BLaER1 treated with 17β-estradiol and CSF1 and Interleukin-3, amounts not matched to agents 10 nM and 100 nM (cell line): ENCODE results near the gene BACH2.

Source experiments
- H3K27ac ChIP-seq, 11 experiments: shearing (Covaris generic); formaldehyde crosslinking; 2 replicates each; pipeline ENCODE4 v1.8.1; 2022
- H3K27me3 ChIP-seq, 11 experiments: shearing (Covaris generic); formaldehyde crosslinking; 2 replicates each; pipeline ENCODE4 v1.8.1; 2022
- H3K36me3 ChIP-seq, 11 experiments: shearing (Covaris generic); formaldehyde crosslinking; 2 replicates each; pipeline ENCODE4 v1.8.1; 2022
- H3K4me1 ChIP-seq, 10 experiments: shearing (Covaris generic); formaldehyde crosslinking; 2 replicates each; pipeline ENCODE4 v1.8.1; 2022
- H3K4me2 ChIP-seq, 11 experiments: shearing (Covaris generic); formaldehyde crosslinking; 2 replicates each; pipeline ENCODE4 v1.8.1; 2022
- H3K4me3 ChIP-seq, 10 experiments: shearing (Covaris generic); formaldehyde crosslinking; 2 replicates each; pipeline ENCODE4 v1.8.1; 2022
- H3K9ac ChIP-seq, 11 experiments: shearing (Covaris generic); formaldehyde crosslinking; 2 replicates each; pipeline ENCODE4 v1.8.1; 2022
- H3K9me3 ChIP-seq, 11 experiments: shearing (Covaris generic); formaldehyde crosslinking; replicated peaks in 1 of 11; 2 replicates each; pipeline ENCODE4 v1.8.1; 2022
- H4K20me1 ChIP-seq, 11 experiments: shearing (Covaris generic); formaldehyde crosslinking; 2 replicates each; pipeline ENCODE4 v1.8.1; 2022
- Cebpa-rat ChIP-seq, 11 experiments: shearing (Covaris generic); IDR thresholded peaks; 2 replicates each; pipeline ENCODE4 v1.8.1; 2022

BACH2 gene

DNA sequence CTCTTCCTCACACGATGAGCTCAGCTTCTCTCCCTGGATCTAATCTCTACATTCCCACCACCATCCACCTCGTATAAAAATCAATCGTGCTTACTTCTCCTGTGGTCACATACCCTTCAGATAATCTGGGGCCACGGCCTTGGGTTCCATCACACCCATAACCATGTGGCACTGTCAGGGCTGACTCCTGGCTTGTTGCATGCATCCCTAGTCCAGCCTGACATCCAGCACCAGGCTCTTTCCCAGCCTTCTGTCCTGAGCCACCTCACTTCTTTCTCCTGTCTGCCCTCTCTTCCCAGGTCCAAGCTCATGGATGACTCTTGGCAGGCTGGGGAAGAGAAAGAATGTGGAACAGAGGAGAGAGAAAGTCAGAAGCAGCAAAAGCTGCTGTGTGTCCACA lies 199.8 kb downstream of the BACH2 start:
- H3K9me3 ChIP-seq = no peaks in the 10 kb centered on the region; a peak in 1 of 22 replicates
- peaks cover 0 to 42% (median 24%) of the 10 kb centered on the region in 10 experiments; a peak in 15 of 20 replicates for H3K4me1 ChIP-seq
- H4K20me1 ChIP-seq = peaks cover 0 to 42% (median 0%) of the 10 kb centered on the region in 11 experiments; a peak in 2 of 22 replicates
- TF ChIP-seq Cebpa-rat (IDR thresholded peaks at IDR 0.05) = no peak
- peak overlapping the region in 8 of 11 experiments; percentile 37 to 84 (median 72); a peak in 15 of 22 replicates for H3K27ac ChIP-seq
- H3K27me3 ChIP-seq = no peaks in the 10 kb centered on the region
- H3K9ac ChIP-seq = no peak overlapping the region; a peak in 1 of 22 replicates
- no peaks in the 10 kb centered on the region for H3K36me3 ChIP-seq
- H3K4me2 ChIP-seq = peak overlapping the region in 5 of 11 experiments; percentile 31 to 64 (median 51); a peak in 9 of 22 replicates
- H3K4me3 ChIP-seq = no peak overlapping the region

DNA sequence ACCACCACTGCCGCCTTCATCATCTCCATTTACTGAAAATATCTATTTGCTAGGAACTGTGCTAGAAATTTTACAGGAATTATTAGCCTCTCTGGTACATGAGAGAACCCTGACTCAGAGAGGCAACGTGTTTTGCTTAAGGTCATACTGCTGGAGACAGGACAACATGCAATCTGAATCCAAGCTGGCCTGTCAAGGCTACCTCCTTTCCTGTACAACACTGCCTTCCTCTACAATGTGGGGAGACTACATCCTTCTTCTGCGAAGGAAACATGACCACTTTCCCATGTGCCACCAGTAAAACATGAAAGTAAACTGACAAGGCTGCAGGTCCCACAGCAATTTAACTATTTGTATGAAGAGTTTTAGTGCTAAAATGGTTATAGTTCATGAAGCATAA lies 200.9 kb downstream of the BACH2 start:
- Histone ChIP-seq H4K20me1 (peaks cover 0 to 48% (median 0%) of the 10 kb centered on the region in 11 experiments; a peak in 2 of 22 replicates), H3K9me3 (no peaks in the 10 kb centered on the region; a peak in 1 of 22 replicates), H3K36me3 (0 out of 22 replicates have a peak, but pooled peaks cover 0 to 4% (median 0%) of the 10 kb centered on the region in 11 experiments), H3K4me3 (no peak overlapping the region), H3K9ac (no peak overlapping the region), H3K4me2 (0 out of 22 replicates have a peak overlapping the region, but pooled peaks of 1 of the 11 experiments have one; percentile 60), H3K4me1 (peaks cover 0 to 41% (median 24%) of the 10 kb centered on the region in 10 experiments; a peak in 15 of 20 replicates), H3K27ac (peak overlapping the region in 1 of 11 experiments; percentile 77; a peak in 1 of 22 replicates), H3K27me3 (no peaks in the 10 kb centered on the region)
- TF ChIP-seq Cebpa-rat (IDR thresholded peaks at IDR 0.05) = no peak

DNA sequence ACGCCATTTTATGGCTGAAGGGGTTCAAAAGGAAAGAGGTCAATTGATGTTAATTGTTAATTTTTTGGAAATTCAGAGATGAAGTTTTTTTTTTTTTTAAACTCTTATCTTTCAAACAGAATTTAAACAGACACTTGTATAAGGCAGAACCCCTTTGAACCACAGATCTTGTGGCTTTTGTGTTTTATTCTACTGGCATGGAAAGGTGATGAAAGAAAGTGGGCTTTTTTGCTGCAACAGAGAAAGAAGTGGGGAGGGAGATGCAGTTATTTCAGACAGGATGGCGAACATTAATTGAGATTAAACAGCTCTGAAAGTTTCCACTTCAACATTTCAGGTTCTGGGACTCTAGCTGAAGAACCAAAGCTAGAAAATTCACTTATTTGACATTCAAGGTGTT lies 201.5 kb downstream of the BACH2 start:
- Histone ChIP-seq H3K36me3 (0 out of 22 replicates have a peak, but pooled peaks cover 0 to 6% (median 0%) of the 10 kb centered on the region in 11 experiments), H3K27me3 (no peaks in the 10 kb centered on the region), H3K4me3 (no peak overlapping the region), H3K4me2 (no peak overlapping the region), H3K4me1 (peaks cover 0 to 41% (median 24%) of the 10 kb centered on the region in 10 experiments; a peak in 15 of 20 replicates), H3K9me3 (no peaks in the 10 kb centered on the region), H3K27ac (no peak overlapping the region), H4K20me1 (peaks cover 0 to 54% (median 0%) of the 10 kb centered on the region in 11 experiments; a peak in 2 of 22 replicates), H3K9ac (no peak overlapping the region)
- TF ChIP-seq Cebpa-rat (IDR thresholded peaks at IDR 0.05) = no peak

DNA sequence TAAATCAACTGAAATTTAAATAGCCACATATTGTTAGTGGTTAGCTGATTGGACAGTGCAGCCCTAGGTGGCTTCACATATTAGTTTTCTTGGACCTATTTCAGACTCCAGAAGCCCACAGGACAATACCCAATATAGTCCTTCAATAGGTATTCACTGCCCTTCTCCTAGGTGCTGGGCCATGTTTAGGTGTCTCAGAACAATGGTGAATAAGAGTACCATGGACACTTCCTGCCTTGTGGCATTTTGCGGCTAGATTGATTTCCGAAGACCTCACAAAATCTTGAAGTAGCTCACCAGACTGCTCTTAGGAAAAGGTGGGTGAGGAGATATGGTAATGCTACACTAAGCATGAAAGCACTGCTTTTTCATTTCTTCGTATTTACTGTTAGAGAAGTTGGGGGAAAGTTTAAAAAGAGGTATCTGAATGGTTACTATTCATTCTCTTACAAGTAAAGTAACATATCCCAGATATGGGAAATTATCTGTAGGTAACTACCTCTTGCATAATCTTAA lies 203.0 kb downstream of the BACH2 start:
- TF ChIP-seq Cebpa-rat (IDR thresholded peaks at IDR 0.05) = no peak
- no peak overlapping the region for H3K4me2 ChIP-seq
- H3K9ac ChIP-seq = no peak overlapping the region
- H3K4me1 ChIP-seq = peaks cover 0 to 34% (median 19%) of the 10 kb centered on the region in 10 experiments; a peak in 15 of 20 replicates
- no peaks in the 10 kb centered on the region for H3K27me3 ChIP-seq
- H3K27ac ChIP-seq = no peak overlapping the region
- peaks cover 0 to 14% (median 0%) of the 10 kb centered on the region in 11 experiments; a peak in 3 of 22 replicates for H3K36me3 ChIP-seq
- H3K9me3 ChIP-seq = no peaks in the 10 kb centered on the region
- no peak overlapping the region for H3K4me3 ChIP-seq
- H4K20me1 ChIP-seq = peaks cover 0 to 56% (median 0%) of the 10 kb centered on the region in 11 experiments; a peak in 2 of 22 replicates

DNA sequence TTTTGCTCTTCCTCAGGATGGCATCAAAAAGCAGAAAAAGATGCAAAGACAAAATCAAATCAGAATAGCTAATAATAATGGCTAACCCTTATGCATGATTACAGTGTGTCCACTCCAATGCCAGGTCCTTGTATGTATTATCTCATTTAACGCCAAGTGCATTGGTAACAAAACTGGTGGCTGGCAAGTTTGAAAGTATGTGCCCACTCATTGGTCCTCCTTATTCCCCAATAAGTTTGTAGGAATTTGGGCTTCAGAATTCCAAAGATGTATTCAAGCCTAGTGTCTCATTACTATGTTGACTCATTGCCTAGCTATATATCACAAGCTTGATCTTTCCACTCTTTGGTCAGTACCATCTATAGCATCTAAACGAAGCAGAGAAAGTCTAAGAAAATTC lies 205.8 kb downstream of the BACH2 start:
- Histone ChIP-seq H3K36me3 (peaks cover 0 to 38% (median 0%) of the 10 kb centered on the region in 11 experiments; a peak in 6 of 22 replicates), H3K9me3 (no peaks in the 10 kb centered on the region), H3K4me3 (no peak overlapping the region), H3K4me1 (peaks cover 0 to 22% (median 9%) of the 10 kb centered on the region in 10 experiments; a peak in 11 of 20 replicates), H3K4me2 (no peak overlapping the region), H3K27ac (no peak overlapping the region), H3K9ac (no peak overlapping the region), H4K20me1 (peaks cover 0 to 41% (median 0%) of the 10 kb centered on the region in 11 experiments; a peak in 2 of 22 replicates), H3K27me3 (no peaks in the 10 kb centered on the region)
- no peak for TF ChIP-seq Cebpa-rat (IDR thresholded peaks at IDR 0.05)

DNA sequence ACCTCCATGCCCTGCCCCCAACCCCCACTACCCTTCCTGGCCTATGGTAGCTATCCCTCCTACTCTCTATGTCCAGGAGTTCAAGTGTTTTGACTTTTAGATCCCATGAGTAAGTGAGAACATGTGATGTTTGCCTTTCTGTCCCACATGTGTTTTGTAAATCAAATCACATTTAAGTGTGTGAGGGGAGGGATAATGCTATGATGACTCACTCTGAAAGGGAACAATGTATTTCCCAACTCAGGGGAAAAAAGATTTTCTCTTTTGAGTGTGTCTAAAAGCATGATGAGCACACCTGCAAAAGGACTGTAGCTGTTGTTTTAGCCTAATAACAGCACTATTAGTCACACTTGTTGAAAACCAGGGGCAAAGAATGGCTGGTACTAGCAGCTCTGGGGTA lies 208.6 kb downstream of the BACH2 start:
- H3K27ac ChIP-seq = peak overlapping the region in 7 of 11 experiments; percentile 33 to 60 (median 36); a peak in 10 of 22 replicates
- H3K9me3 ChIP-seq = no peaks in the 10 kb centered on the region
- no peak for TF ChIP-seq Cebpa-rat (IDR thresholded peaks at IDR 0.05)
- peaks cover 0 to 55% (median 0%) of the 10 kb centered on the region in 11 experiments; a peak in 7 of 22 replicates for H3K36me3 ChIP-seq
- peaks cover 0 to 41% (median 16%) of the 10 kb centered on the region in 10 experiments; a peak in 13 of 20 replicates for H3K4me1 ChIP-seq
- no peak overlapping the region for H3K9ac ChIP-seq
- H3K4me3 ChIP-seq = no peak overlapping the region
- H4K20me1 ChIP-seq = peaks cover 0 to 27% (median 0%) of the 10 kb centered on the region in 11 experiments; a peak in 2 of 22 replicates
- H3K4me2 ChIP-seq = peak overlapping the region in 4 of 11 experiments; percentile 22 to 45 (median 33); a peak in 4 of 22 replicates
- no peaks in the 10 kb centered on the region for H3K27me3 ChIP-seq

DNA sequence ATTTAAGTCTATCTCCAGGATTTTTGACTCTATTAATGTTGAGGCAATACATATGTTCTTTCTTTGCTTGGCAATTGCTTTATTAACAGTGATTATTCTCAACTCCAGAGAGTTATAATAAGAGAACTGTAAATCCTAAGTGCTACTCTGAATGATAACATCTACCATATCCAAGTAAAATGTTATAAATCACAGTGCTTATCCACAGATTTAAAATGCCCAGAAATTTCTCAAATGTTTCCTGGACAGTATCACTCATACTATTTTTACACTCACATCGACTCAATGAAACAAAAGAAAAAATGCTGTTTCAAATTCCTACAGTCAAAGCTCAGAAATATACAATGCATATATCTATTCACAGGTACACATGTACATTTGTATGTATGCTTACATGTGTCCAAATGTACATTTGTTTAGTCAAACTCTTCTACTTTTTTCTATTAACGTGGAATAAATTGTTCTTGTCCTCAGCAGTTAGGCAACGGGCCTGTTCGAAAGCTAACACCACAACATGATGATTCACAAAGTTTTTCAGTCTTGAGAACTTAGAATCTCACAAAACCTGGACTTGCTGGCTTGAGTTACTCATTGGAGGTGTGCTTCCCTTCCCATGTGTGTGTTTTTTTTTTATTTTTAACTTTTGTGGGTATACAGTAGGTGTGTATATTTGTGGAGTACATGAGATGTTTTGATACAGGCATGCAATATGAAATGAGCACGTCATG lies 209.4 kb downstream of the BACH2 start:
- Histone ChIP-seq H3K4me3 (no peak overlapping the region), H3K4me2 (peak overlapping the region in 1 of 11 experiments; percentile 45; a peak in 2 of 22 replicates), H3K27ac (peak overlapping the region in 3 of 11 experiments; percentile 32 to 47 (median 36); a peak in 6 of 22 replicates), H3K27me3 (no peaks in the 10 kb centered on the region), H3K4me1 (peaks cover 0 to 41% (median 16%) of the 10 kb centered on the region in 10 experiments; a peak in 13 of 20 replicates), H3K36me3 (peaks cover 0 to 55% (median 0%) of the 10 kb centered on the region in 11 experiments; a peak in 7 of 22 replicates), H3K9ac (no peak overlapping the region), H4K20me1 (peaks cover 0 to 34% (median 0%) of the 10 kb centered on the region in 11 experiments; a peak in 2 of 22 replicates), H3K9me3 (no peaks in the 10 kb centered on the region)
- no peak for TF ChIP-seq Cebpa-rat (IDR thresholded peaks at IDR 0.05)

DNA sequence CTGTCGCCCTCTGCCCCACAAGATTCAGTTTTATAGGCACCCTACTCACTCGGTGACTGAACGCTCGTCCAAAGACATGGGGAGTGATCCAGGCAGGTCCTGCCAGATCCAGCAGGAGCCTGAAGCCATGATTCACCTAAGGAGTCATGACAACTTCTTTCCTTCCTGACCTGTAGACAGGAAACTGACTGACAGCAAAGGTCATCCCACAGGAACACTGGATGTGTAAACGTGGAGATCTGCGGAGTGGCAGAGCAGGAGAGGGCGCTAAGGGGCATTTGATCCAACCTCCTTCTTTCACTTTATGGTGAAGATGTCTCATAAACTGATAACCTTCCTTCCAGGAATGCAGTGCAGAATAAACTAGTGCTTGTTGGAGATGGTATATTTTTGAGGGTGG lies 210.1 kb downstream of the BACH2 start:
- Histone ChIP-seq H3K27me3 (no peaks in the 10 kb centered on the region), H3K4me1 (peaks cover 0 to 41% (median 16%) of the 10 kb centered on the region in 10 experiments; a peak in 13 of 20 replicates), H3K9me3 (no peaks in the 10 kb centered on the region), H4K20me1 (peaks cover 0 to 41% (median 0%) of the 10 kb centered on the region in 11 experiments; a peak in 2 of 22 replicates), H3K36me3 (peaks cover 0 to 55% (median 0%) of the 10 kb centered on the region in 11 experiments; a peak in 7 of 22 replicates), H3K4me3 (no peak overlapping the region), H3K27ac (0 out of 22 replicates have a peak overlapping the region, but pooled peaks of 2 of the 11 experiments have one; percentile 11 to 47), H3K9ac (no peak overlapping the region), H3K4me2 (no peak overlapping the region)
- no peak for TF ChIP-seq Cebpa-rat (IDR thresholded peaks at IDR 0.05)
